ENCODE data around the gene RGS8. TPM values are rescaled to one million over a fixed set of nuclear protein-coding genes. Genes with fewer than 3 reads are reported as not detected.

The RGS8 gene
- total RNA-seq (2022; extraction: Qiagen RNA extraction; ENCODE audit: low read depth) = not detected in 5 replicates

GRCh38 chr1:182684116-182684828, at the start of gene RGS8:
Gene RGS8 (minus strand): TSS chr1:182684587. CDS start chr1:182669649, 14,938 bp downstream.

Other genes starting within 250 kb of the RGS8 start
- gene RGSL1, start 234.4 kb downstream of the RGS8 start, total RNA-seq (2022; extraction: Qiagen RNA extraction; ENCODE audit: low read depth) = not detected in 5 replicates
- gene RNASEL, start 95.3 kb downstream of the RGS8 start, total RNA-seq (2022; extraction: Qiagen RNA extraction; ENCODE audit: low read depth) = 1.3 to 2.4 TPM (median 2.2 TPM) in 5 replicates
- 0.14 to 0.33 TPM (median 0.24 TPM) in 5 replicates for gene RGS16, start 80.2 kb downstream of the RGS8 start, total RNA-seq (2022; extraction: Qiagen RNA extraction; ENCODE audit: low read depth)
- gene NPL, start 105.2 kb upstream of the RGS8 start, total RNA-seq (2022; extraction: Qiagen RNA extraction; ENCODE audit: low read depth) = 0.67 to 1.6 TPM (median 0.75 TPM) in 5 replicates
- 166 to 190 TPM (median 174 TPM) in 5 replicates for gene DHX9, start 154.8 kb upstream of the RGS8 start, total RNA-seq (2022; extraction: Qiagen RNA extraction; ENCODE audit: low read depth)